HL-60/S4 (cell line): ENCODE results near the gene TCTN1.
"Not testable (repeated sequence)": the region's sequence is repeated elsewhere in the genome, so short reads cannot be mapped to it uniquely, and the experiment has no call there.

Source experiments
- in situ Hi-C: fragments of 300-500 bp; cut with MboI; formaldehyde crosslinking; loops from 2 replicates; pipeline ENCODE4 v1.14.3; 2022; ENCODE audit warnings: low sequenced_read_pairs

TCTN1 gene

DNA sequence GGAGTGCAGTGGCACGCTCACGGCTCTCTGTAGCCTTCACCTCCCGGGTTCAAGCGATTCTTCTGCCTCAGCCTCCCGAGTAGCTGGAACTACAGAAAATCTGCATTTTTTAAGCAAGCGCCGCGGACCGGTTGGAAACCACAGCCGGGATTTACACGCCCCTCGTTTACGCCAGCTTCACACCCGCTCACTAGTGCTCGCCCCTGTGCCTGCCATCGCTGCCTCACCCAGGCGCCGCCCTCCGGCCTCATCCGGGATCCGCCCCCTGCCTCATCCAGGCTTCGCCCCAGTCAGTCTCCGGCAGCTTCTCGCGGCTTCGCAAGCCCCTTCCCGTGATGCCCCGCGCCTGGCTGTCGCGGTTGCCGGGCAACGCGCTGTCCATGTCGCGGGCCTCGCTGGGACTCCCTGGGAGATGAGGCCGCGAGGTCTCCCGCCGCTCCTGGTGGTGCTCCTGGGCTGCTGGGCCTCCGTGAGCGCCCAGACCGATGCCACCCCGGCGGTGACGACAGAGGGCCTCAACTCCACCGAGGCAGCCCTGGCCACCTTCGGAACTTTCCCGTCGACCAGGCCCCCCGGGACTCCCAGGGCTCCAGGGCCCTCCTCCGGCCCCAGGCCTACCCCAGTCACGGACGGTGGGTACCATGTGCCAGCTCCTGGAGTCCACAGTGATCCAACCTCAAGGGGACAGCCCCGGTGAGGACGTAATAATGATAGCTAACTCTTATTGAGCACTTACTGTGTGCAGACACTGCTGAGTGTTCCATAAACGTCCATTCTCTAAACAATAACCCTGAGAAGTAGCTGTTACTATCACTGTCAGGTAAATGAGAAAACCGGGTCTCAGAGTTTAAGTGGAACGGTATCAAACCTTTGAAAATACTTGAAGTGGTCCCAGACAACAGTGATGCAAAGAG is at the start of gene TCTN1:
Gene TCTN1 (plus strand): TSS at position 359 of the 914 bp plus-strand sequence. CDS start 54 bp downstream, at position 413.
- in situ Hi-C loops = loop anchor here (10.0 kb wide), 1 partner anchor 81 kb away; no protein-coding TSS in a partner anchor

- in situ Hi-C loops = no loop called here
Measured at GRCh38 chr12:110564471-110564991, 49.4 kb upstream of the TCTN1 start.

GRCh38 chr12:110565894-110566871 is 47.7 kb upstream of the TCTN1 start:
- in situ Hi-C loops = no loop called here

GRCh38 chr12:110566993-110567392 is 46.9 kb upstream of the TCTN1 start:
- in situ Hi-C loops = no loop called here

DNA sequence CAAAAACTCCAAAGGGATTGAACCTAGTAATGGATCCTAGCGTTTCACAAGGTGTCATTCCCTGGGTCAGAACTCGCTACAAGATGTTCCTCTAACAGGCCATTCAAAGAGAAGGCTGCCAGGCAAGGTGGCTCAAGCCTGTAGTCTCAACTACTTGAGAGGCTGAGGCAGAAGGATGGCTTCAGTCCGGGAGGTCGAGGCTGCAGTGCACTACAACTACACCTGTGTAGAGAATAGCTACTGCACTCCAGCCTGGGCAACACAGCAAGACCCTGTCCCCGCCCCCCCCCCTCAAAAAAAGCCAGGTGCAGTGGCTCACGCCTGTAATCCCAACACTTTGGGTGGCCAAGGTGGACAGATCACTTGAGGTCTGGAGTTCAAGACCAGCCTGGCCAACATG is 45.2 kb upstream of the TCTN1 start:
- in situ Hi-C loops = no loop called here

- in situ Hi-C loops = not testable (repeated sequence)
Measured at GRCh38 chr12:110569838-110570237, 44.1 kb upstream of the TCTN1 start.

- in situ Hi-C loops = not testable (repeated sequence)
Measured at GRCh38 chr12:110570798-110571197, 43.1 kb upstream of the TCTN1 start.

DNA sequence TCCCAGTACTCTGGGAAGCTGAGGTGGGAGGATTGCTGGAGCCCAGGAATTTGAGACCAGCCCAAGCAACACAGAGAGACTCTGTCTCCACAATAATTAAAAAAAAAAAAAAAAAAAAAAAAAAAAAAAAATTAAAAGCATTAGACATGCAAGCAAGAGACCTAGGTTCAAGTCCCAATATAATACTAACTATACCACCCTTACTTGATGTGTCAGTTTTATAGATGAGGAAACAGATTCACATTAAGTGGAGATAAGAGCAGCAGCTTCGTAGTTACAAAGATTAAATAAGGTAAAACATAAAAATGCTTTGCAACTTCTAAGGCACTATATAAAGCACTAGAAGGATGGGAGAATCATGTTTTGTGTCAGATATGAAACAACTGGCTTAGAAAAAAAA is 39.9 kb upstream of the TCTN1 start:
- in situ Hi-C loops = no loop called here

- in situ Hi-C loops = not testable (repeated sequence)
Measured at GRCh38 chr12:110574717-110575230, 39.2 kb upstream of the TCTN1 start.

DNA sequence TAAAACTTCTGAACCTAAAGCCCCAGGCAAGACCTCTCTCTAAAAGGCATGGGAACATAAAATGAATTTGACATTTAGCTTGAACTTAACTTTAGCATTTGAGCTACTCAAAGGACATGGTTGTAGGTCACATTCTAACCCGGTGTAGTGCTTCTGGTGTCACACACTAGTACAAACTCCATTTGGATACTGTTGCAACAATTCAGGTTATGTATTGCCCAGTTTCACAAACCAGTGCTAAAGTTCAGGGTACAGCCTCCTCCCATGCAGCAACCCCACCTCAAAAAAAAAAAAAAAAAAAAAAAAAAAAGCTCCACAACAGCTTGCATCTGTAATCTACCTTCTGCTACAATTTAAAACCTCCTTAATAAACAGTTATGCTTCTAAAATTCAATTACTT is 38.6 kb upstream of the TCTN1 start:
- in situ Hi-C loops = no loop called here

GRCh38 chr12:110576504-110576903 is 37.4 kb upstream of the TCTN1 start:
- in situ Hi-C loops = no loop called here

DNA sequence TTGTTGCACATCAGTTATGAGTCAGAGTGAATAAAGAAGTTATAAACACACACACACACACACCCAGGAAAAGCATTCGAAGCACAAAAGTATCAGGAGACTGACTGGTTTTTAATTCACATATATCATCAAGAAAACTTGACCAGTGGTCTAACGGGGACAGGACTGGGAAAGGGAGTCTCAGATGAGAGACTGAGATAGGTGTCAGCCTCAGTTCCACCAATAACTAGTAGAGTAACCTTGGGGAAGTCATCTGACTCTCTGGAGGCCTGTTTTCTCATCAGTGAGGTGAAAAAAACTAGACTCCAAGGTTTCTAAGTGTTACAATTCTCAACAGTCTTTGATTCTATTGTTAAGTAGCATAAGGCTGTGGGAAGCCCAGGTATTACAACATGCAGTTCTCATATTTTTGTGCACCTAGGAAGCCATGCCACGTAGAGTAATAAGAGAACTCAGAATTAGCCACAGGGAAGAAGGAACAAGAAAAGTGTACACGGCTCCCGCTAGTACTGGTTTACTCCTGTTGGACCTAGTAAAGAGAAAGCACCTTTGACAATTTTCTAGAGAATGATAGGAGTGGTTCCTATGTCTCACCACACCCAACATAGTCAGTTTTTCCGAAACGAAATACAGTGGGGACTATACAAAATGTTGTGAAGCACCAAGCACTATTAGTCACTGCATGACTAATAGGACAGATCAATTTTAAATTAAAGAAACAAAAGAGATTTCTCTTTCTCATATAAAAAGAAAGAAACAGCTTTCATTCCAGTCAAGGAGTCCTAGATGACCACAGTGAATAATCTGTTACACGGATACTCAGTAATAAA is 35.9 kb upstream of the TCTN1 start:
- in situ Hi-C loops = no loop called here

GRCh38 chr12:110578694-110579534 is 35.0 kb upstream of the TCTN1 start:
- in situ Hi-C loops = no loop called here

DNA sequence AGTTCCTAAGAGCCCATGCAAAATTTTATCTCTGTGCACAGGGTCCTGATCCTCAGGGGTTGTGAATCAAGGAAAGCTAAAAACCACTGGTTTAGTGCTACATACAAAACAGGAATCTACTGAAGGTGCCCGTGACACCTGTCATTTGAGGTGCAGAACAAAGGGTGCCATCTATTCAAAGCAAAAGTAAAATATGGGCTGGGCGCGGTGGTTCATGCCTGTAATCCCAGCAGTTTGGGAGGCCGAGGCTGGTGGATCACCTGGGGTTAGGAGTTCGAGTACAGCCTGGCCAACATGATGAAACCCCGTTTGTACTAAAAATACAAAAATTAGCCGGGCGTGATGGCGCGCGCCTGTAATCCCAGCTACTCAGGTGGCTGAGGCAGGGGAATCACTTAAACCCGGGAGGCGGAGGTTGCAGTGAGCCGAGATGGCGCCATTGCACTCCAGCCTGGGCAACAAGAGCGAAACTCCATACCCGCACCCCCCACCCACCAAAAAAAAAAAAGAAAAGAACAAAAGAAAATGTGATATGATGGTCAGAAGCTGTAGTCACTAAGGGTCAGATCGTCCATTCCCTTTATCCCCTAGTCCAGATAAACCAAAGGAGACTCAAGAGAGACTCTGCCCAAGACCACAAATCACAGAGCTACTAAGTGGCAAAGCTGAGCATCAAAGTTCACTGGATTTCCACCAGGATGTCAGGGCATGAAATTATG is 34.2 kb upstream of the TCTN1 start:
- in situ Hi-C loops = no loop called here

DNA sequence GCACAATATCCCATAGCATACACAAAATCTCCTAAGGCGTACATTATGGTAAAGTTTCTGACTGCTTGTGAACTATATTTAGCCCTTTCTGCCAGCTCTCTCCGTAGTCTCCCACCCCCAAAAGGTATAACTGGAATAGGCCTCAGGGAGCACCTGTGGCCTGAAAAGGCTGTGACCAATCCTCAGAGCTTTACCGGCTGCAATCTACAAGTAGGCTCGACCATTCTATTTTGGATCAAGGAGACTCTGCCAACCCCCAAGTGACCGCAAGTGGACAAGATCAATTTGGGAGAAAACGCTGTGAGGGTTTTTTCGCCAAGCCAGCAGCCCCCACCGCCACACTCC is 32.0 kb upstream of the TCTN1 start:
- in situ Hi-C loops = no loop called here

- in situ Hi-C loops = no loop called here
Measured at GRCh38 chr12:110582276-110583136, 31.4 kb upstream of the TCTN1 start.

DNA sequence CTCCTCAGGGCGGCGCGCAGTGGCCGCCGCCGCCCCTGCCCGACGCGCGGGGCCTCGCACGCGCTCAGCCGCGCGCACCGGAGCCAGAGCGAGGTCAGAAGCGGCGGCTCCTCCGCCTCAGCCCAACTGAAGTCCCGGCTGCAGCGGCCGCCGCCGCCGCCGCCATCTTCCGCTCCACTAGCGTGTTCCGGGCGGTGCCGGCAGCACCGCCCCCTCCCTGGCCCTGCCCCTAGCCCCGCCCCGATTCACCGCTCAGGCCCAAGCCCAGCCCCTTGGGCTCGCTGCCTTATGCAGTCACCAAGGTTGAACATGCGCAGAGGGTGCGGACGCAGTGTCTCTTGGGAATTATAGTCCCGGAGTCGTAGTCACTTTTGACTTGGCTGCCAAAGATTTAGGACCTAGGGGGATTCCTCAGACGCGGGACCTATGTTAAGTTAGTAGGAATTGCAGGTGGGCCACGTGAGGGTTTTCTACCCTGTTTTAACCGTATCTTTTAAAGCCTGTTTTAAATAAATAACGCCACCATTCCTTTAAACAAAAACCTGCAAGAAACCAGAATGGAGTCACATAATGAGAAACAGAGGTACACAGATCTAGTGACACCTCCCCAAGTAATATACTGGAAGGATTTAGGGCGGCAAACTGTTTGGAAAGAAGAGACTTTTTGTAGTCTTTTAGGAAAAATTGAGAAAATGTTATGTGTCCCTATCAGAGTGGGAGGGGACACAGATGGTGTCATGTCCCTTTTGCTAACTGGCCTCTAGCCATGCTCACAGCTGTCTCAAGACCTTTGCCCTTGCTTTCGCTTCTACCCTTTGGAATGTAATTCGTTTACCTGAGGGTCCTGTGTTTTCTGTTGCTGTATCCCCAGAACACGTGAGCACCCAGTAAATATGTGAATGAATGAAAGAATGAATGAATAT is 30.5 kb upstream of the TCTN1 start, which contains the start of gene PPTC7:
Gene PPTC7 (minus strand): TSS at position 182 of the 923 bp plus-strand sequence. CDS start 287 bp downstream, outside the sequence.
- in situ Hi-C loops = no loop called here
